NCI-H1105 treated with DMSO at 0.1 percent for 48 hours (cell line): Measurements from ENCODE around the gene COTL1.
"Not testable (repeated sequence)": the region's sequence is repeated elsewhere in the genome, so short reads cannot be mapped to it uniquely, and the experiment has no call there.

Experiments
- DNase-seq: peaks from one replicate; lab custom pipeline; 2025; lab: John Stamatoyannopoulos, UW

The COTL1 gene

DNA sequence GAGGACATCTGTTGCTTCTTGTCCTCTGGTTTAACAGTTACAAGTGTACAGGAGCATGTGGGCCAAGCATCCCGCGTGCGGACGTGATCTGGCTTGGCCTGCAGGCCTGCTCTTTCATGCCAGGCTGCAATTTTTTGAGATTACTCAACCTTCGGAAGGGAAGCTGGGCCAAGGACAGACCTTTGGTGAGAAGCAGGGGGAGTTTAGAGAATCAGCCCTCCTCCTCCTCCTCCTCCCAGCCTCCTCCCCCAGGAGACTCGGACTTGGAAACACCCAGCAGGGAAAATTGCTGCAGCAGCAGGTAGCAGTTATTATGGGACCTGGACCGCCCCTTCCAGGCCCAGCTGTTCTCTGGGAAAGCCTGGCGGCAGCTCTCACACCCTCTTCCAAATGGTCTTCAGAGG lies 25.3 kb upstream of the COTL1 start:
- no peak for DNase-seq

DNA sequence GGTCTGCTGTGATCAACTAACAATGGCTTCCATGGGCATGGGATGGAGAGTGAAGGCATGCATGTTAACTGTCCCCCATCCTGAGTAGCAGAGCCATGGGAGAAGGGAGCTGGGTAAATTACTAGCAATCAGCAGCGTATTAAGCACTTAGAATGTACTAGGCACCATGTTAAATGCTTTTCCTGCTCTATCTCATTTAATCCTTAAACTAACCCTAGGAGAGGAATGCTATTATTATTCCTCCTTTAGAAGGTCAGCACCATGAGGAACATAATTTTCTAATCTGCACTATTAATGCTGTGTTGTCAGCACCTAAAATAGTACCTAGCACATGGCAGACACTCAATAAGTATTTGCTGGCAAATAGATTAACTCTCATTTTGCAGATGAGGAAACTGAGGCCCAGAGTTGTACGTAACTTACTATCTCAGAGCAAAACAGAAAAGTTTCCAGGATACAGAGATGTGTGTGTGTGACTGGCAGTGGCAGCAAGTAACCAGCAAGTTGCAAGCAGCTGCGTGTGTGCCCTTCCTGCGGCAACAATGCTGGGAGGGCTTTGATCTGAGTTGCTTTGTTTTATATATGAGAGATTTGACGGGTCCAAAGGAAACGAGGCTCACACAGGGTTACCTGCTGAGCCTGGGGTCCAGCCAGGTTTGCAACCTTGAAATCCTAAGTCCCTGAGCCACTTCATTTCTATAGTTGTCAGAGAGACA lies 23.9 kb upstream of the COTL1 start:
- DNase-seq, result no peak

DNA sequence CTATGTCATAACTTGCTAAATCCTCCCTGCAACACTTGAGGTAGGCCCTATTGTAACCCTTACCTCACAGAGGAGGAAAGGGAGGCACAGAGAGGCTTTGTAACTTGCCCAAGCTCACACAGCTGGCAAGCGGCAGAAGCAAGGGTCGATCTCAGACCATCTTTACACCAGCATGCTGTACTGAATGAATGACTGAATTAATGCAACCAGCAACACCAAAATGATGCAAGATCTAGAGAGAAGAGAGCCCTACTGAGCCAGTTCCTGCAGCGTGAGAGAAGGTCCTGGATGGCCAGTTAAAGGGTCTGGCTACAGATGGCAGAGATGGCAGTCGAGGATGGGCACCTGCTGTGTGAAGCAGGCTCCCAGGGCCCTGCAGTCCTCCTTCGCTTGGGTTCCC lies 22.3 kb upstream of the COTL1 start:
- no peak for DNase-seq

DNA sequence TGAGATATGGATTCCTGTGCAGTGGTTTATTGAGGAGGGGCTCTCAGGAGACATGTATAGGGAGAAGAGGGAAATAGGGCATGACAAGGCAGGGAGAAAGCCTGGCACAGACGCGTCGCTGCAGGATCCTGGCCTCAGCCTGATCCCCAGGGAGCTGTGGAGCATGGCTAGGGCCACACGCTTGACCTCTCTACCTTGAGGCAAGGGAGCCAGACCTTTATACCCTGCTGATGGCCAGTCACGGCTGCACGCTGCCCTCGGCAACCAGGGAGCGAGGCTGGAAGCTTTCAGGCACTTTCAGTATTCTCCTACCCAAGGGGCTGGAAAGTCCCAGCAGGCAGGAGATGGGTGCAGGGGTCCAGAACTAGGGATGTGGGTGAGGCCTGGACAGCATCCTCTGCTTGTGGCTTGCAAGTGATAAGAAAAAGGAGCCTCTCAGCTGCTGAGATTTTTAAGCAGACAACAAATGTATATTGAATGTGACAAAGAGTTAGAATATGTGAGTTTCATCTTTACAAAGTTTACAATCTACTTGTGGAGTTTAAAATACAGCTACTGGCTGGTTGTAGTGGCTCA lies 20.4 kb upstream of the COTL1 start:
- no peak for DNase-seq

DNA sequence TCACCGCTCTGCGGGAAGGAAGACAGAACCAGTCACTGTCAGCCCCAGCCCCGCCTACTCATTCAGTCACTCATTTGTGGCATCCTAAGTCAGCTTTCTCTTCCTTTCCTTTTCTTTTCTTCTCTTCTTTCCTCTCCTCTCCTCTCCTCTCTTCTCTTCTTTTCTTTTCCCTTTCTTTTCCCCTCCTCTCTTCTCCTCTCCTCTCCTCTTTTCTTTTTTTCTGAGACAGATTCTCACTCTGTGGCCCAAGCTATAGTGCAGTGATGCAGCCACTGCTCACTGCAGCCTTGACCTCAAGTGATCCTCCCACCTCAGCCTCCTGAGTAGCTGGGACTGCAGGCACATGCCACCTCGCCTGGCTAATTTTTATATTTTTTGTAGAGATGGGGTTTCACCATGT lies 19.8 kb upstream of the COTL1 start:
- no peak for DNase-seq

DNA sequence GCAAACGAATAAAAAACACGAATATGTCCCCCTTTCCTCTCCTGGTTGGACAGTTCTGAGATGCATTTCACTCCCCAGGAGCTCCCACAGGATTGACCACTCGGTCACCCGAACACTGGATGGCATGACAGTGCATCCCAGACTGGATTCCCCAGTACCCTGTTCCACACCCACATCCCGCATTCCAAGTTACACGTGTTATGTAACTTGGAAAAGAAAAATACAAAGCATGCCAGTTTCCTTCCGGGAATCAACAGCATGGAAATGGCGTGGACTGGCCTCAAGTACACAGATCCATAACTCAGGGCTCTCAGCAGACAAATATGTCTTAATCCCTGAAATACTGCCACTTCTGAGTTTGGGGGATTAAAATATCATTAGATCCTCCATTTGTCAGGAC lies 17.8 kb upstream of the COTL1 start:
- DNase-seq, result no peak

DNA sequence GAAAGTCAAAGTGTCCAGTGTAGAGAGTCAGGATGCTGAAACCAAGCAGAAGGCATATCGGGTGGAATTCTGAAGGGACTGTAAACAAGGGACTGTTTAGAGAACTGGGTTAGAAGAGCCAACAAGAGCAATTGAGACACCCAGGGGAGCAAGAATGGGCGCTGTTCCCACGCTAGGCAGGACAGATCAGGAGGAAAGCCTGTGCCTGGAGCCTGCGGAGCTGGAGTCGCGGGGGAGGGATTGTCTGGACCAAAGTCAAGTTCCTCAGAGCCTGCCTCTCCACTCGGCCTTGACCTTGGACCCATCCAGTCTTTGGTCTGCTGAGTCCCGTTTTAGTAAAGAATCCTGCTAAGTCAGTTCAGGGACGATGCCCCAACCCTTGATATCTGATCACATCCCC lies 15.7 kb upstream of the COTL1 start:
- no peak for DNase-seq

DNA sequence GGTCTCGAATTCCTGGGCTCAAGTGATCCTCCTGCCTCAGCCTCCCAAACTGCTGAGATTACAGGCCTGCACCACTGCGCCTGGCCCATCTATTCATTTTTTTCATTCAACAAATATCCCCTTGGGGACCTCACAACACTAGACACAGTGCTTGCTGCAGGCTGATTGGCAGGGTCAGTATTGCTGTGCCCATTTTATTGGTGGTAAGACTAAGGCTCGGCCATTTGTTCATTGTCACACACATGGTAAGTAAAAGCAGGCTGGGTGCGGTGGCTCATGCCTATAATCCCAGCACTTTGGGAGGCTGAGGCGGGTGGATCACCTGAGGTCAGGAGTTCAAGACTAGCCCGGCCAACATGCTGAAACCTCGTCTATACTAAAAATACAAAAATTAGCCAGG lies 15.0 kb upstream of the COTL1 start:
- DNase-seq, result not testable (repeated sequence)

DNA sequence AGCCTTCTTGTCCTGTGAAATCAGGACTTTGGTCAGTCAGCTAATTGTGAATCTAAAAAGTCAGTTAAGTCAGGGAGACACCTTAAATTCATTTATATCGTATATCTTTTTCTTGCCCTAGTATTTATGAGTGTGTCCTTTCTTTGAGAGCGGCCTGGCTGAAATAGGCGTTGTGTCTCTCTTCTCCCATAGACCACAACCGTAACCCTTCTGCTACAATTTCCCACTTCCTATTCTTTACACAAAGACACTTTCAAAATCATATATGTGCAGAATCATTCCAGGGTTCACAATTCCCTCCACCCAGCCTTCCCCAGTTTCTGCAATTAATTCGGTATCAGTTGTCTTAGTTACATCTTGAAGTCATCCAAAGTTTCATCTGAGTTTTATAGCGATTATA lies 14.0 kb upstream of the COTL1 start:
- no peak for DNase-seq

DNA sequence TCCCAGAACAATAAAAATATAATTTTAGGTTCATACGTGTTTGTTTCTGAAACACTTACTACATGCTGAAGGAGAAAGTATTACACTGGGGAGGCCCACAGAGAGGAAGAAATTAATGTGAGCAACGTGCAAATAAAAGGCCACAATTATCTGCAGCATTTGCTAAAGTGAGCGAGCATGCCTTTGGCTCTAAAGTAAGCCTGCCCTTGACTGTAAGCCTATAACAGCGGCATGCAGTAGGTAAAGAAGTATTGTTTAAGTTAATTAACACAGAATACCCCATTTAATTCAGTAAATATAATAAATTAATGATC lies 13.2 kb upstream of the COTL1 start:
- DNase-seq, result no peak

DNA sequence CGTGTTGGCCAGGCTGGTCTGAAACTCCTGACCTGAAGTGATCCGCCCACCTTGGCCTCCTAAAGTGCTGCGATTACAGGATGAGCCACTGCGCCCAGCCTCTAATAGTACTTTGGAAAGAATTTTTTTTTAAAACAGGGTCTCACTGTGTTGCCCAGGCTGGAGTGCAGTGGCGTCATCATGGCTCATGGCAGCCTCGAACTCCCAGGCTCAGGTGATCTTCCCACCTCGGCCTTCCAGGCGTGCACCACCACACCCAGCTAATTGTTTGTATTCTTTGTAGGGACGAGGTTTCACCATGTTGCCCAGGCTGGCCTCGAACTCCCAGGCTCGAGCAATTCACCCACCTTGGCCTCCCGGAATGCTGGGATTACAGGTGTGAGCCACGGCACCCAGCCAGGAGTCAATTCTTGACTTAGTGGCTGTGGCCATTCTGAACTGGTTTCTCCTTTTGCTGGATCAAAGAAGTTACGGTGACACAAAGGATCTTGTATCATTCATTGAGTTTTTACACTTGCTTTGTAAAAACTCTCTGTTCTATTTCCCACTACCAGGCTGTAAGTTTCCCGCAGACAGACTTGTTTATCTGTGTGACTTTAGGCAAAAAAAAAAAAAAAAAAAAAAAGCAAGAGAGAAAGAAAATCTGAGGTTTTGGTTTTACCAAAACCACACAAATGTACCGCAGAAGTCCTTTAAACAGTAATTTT lies 12.7 kb upstream of the COTL1 start:
- no peak for DNase-seq

DNA sequence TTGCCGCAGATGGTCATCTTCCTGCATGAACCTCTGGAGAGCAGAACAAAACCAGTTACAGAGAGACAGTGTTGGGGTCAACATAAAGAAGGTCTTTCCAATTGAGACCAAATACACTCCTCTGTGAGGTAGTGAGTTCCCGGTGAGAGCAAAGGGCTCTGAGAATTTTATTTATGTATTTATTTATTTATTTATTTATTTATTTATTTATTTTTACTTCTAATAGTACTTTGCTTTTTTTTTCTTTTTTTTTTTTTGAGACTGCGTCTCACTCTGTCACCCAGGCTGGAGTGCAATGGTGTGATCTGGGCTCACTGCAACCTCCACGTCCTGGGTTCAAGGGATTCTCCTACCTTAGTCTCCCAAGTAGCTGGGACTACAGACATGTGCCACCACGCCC lies 12.1 kb upstream of the COTL1 start:
- no peak for DNase-seq

DNA sequence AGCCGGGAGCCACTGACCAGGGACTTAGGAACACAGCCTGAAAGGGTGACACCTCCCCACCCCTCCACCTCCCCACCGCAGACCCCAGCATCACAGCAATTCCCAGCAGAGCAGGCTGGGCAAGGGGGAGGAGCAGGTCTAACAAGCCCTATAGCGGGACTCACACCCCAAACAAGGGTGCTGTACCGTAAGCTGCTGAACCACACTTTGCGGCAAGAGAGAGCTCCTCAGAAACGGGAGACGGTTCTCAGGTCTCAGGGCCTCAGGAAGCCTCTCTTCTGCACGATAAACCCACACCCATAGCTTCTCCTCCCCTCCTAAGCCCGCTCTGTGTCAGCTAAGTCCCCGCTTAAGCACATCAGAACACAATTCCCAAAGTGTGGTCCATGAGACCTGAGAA lies 11.7 kb upstream of the COTL1 start:
- no peak for DNase-seq

DNA sequence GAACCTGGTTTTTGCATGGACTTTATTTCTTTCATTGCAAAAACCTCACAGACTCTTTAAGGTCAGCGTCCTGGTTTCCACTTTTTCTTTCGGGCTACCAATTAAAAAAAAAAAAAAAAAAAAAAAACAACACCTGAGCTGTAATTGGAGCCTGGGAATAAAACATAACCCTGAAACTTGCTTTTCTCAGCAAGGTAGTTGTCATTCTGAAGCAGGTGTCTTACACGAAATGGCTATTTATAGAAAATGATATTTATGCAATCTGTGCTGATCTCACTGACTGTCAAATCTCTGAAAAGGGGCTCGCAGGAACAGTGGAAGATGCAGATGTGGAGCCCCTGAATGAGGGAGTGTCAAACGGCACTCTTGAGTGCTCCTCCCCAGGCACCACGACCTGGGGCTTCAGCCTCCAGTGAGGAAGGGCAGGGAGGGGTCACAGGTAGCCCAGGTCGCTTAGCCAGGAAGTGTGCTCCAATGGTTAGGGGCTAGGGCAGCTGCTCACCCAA lies 10.4 kb upstream of the COTL1 start:
- no peak for DNase-seq

DNA sequence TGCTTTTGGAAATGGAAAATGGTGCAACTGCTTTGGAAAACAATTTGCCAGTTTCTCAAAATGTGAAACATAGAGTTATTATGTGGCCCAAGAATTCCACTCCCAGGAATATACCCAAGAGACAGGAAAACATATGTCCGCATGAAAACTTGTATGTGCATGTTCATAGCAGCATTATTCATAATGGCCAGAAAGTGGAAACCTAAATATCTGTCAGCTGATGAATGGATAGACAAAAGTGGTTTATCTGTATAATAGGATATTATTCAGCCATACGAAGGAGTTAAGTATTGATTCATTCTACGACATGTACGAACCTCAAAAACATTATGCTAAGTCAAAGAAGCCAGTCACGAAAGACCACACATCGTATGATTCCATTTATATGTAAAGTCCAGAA lies 7.7 kb upstream of the COTL1 start:
- DNase-seq, result no peak

DNA sequence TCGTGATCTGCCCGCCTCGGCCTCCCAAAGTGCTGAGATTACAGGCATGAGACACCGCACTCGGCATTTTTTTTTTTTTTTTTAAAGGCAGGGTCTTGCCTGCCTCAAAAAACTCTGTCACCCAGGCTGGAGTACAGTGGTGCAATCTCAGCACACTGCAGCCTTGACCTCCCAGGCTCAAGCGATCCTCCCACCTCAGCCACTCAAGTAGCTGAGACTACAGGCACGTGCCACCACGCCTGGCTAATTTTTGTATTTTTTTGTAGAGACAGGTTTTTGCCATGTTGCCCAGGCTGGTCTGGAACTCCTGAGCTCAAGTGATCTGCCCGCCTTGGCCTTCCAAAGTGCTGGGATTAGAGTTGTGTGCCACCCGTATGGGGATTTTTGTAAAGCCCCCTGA lies 3.0 kb upstream of the COTL1 start:
- DNase-seq, result not testable (repeated sequence)

DNA sequence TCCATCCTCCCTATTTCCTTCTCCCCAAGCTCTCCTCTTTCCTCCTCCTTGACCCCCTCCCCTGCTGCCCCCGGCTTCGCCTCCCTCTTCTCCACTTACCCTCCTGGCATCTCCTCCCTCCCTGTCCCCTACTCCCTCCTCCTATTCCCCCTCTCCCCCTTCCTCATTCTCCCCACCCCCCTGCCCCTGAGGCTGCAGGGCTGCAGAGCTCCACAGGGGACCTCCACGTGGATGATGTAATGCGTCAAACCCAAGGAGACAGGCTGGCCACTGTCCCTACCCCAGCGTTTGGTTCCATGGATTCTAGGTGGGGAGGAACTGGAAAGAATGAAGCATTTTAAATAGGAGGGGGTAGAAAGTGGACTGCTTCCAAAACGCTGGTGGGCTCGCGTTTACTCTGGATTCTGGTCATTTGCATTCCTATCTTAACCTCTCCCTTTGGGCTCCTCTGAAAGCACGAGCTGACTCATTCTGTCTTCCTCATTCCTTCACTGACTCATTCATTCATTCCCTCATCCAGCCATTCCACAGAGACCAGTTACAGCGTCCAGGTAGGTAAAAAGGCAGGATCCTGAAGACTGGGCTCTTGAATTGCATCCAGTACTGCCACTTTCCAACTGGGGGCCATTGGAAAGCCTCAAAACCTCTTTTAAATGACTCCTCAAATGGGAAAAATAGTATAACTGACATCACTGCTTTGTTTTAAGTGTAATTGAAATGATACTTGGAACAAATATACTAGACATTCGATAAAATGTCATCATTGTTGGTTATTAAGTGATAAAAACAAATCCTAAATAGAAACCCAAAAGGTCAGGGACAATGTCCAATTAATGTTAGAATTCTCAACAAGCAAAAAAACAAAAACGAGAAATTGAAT lies 943 bp upstream of the COTL1 start:
- DNase-seq, result no peak

DNA sequence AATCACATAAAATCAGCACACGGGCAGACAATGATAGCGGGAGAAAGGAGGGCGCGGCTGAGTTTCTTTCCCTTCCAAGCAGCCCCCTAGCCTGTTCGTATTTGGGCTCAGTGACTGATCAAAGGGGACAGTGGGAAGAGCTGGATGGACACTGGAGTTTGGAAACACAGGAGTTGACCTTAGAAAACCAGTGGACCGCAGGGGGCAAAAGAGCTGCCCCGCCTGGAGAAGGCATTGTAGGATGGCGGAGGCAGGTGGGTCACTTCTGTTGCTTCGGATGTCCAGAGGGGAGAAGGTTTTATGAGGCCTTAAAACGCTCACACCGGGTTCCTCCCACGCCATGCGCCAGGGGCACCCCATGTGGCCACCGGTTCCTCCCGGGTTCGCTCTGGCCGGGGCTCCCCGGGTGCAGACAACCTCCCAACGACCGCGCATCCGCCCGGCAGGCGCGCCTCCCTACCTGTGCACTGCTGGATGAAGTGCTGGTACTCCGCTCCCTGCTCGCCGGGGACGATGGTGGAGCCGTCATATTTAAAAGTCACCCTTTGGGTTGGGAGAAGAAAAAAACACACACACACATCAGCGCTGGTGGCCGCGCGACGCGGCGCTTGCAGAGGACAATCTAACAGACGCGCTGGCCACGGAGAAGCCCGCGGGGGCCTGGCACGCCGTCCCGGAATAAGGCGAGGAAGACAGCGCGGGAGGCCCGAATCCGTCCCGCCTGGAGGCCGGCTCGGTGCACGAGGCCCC lies 662 bp downstream of the COTL1 start:
- DNase-seq, result no peak

DNA sequence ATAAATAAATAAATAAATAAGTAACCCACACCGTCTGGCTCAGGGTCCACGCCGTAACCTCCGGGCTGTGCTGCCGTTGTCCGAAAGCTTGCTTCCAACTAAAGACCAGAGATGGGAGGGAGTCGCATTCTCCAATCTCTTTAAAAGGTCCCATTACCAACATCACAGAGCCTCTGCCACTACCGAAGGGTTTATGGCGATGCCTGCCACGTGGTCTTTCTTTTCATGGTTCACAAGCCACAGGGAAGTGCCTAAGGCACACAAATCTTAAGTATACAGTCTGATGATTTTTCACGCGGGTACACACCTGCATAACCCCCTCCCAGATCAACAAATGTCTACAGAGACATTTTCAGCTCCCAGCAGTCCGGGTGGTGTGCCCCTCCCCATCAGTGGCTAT lies 1.4 kb downstream of the COTL1 start:
- DNase-seq, result peak; percentile 10

DNA sequence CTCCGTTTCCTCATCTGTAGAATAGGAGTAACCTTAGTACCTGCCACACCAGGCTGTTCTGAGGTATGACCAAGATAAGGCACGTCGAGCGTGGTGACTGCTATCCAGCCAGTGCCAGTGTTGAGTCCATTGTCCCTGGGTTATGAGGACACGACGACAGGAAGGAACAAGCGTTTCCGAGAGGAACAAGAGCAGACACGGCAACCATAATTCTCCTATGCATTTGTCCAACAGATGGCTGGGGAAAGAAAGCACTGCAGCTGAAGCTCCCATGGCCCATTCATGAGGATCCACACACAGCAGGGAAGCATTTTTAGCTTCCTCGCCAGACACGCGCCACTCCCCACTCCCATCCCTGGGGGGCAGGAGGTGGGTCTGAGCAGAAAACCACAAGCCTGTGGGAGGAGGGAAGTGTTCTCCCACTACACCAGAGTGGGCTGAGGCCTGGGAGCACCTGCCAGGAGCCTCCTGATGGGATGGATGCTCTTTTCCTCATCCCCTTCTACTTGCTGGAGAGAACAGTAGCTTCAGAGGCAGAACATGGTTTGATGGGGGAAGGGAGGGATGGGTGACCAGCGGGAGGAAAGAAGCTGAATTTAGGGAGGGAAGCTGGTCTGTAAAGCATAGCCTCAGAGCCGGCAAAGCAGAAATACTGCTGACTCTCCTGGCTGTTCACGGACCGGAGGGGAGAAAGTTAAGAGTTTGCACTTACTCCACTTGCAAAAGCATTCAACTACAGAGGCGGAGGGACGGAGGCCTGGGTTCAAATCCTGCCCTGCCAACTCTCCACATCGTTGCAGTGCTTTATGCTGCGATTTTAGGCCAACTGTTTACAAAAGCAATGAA lies 2.7 kb downstream of the COTL1 start:
- no peak for DNase-seq

DNA sequence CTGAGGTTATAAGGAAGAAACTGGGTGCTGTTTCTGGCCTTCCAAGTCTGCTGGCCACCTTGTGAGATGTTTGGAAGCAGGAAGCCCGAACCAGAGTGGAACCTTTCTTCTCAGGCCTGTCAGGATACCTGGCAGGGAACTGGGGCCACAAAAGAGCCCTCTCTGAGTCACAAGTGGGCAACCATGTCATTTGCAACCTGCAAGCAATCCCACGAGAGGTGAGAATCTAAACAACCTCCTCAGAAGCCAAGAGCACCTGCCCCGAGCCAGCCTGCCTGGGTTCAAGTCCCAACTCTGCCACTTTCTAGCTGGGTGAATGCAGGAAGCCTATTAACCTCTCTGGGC lies 3.3 kb downstream of the COTL1 start:
- DNase-seq, result no peak
